Mucosa of stomach (tissue), 1 donor: ENCODE measurements around the gene MAST4.

Source experiments
- H3K27me3 ChIP-seq: one replicate; pipeline ENCODE4 v1.7.0; 2013; ENCODE audit warnings: mild to moderate bottlenecking, low read length; ENCODE audit not compliant: control insufficient read depth, insufficient read depth
- H3K36me3 ChIP-seq: one replicate; pipeline ENCODE4 v1.7.0; 2013; ENCODE audit warnings: low read length; ENCODE audit not compliant: control insufficient read depth, insufficient read depth
- H3K4me1 ChIP-seq: one replicate; pipeline ENCODE4 v1.7.0; 2013; ENCODE audit warnings: mild to moderate bottlenecking, low read length; ENCODE audit not compliant: control insufficient read depth, insufficient read depth
- H3K4me3 ChIP-seq: one replicate; pipeline ENCODE4 v1.7.0; 2013; ENCODE audit warnings: low read length
- H3K9ac ChIP-seq: one replicate; pipeline ENCODE4 v1.7.0; 2013; ENCODE audit warnings: mild to moderate bottlenecking, low read length, moderate library complexity
- H3K9me3 ChIP-seq: one replicate; pipeline ENCODE4 v1.7.0; 2013; ENCODE audit warnings: mild to moderate bottlenecking, low read length, moderate library complexity; ENCODE audit not compliant: control insufficient read depth
- donor health status: Pancreatic carcinoma.

Gene MAST4

DNA sequence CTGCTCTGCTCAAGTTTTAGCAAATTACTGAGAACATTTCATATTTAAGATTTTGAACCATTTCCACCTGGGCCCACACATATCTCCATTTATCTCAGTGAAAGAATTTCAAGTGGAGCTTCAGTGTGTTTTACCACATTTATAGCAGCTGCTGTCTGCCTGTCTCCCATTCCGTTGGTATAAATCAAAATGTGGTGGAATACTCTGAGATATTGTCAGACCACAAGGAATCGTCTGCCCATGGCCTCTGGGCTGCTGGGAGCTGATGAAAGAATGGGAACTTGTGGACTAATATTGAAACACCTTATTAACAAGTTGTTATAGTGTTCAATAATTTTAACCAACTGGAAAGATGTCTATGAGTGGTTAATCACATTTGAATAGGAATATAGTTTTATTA lies 33.3 kb downstream of the MAST4 start:
- Histone ChIP-seq H3K4me3 (no peak overlapping the region), H3K36me3 (no peaks in the 10 kb centered on the region), H3K9ac (no peak overlapping the region), H3K9me3 (no peaks in the 10 kb centered on the region), H3K27me3 (no peaks in the 10 kb centered on the region), H3K4me1 (peaks cover 6% of the 10 kb centered on the region)

GRCh38 chr5:66633754-66634153 lies 37.6 kb downstream of the MAST4 start:
- no peaks in the 10 kb centered on the region for H3K36me3 ChIP-seq
- no peaks in the 10 kb centered on the region for H3K9me3 ChIP-seq
- H3K4me1 ChIP-seq = peaks cover 6% of the 10 kb centered on the region
- H3K4me3 ChIP-seq = no peak overlapping the region
- no peaks in the 10 kb centered on the region for H3K27me3 ChIP-seq
- no peak overlapping the region for H3K9ac ChIP-seq

- Histone ChIP-seq H3K9ac (no peak overlapping the region), H3K4me1 (peaks cover 6% of the 10 kb centered on the region), H3K27me3 (no peaks in the 10 kb centered on the region), H3K4me3 (no peak overlapping the region), H3K9me3 (no peaks in the 10 kb centered on the region), H3K36me3 (no peaks in the 10 kb centered on the region)
These were observed 38.4 kb downstream of the MAST4 start for GRCh38 chr5:66634601-66635000.

DNA sequence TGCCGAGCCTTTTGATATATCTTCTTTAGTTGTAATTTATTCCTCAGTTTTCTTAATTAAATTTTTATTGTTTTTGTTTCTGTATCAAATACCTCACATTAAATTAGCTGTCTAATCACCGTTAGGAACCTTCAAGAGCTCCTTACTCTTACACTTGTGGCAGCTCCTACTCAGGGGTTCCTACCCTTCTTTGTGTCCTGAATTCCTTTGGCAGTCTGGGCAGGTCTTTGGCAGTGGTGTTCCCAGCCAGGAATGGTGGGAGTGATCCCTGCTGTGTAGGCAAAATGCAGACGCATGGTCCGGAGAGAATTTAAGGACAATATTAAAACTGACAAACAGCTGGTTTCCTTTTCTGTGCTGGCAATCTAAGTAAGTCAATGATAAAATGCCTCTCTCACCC lies 41.8 kb downstream of the MAST4 start:
- Histone ChIP-seq H3K9me3 (no peaks in the 10 kb centered on the region), H3K27me3 (no peaks in the 10 kb centered on the region), H3K36me3 (no peaks in the 10 kb centered on the region), H3K9ac (no peak overlapping the region), H3K4me1 (peaks cover 3% of the 10 kb centered on the region), H3K4me3 (no peak overlapping the region)

DNA sequence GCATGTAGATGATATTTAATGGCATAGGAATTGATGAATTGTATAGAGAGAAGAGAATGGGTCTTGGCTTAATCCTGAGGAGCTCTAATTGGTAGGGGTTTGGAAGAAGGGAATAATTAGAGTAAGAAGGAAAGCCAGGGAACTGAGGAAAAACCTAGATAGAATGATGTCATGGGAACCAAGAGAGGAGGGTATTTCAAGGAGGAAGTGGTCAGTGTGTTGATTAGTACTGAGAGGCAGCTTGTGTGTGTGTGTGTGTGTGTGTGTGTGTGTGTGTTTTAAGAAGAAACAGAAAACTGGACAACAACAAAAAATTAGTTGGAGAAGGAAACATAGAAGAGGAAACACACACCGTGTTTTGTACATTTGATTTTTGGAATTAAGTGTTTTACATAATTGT lies 42.8 kb downstream of the MAST4 start:
- Histone ChIP-seq H3K4me3 (no peak overlapping the region), H3K9me3 (no peaks in the 10 kb centered on the region), H3K4me1 (no peaks in the 10 kb centered on the region), H3K27me3 (no peaks in the 10 kb centered on the region), H3K9ac (no peak overlapping the region), H3K36me3 (no peaks in the 10 kb centered on the region)

GRCh38 chr5:66642538-66642937 lies 46.3 kb downstream of the MAST4 start:
- no peaks in the 10 kb centered on the region for H3K4me1 ChIP-seq
- no peak overlapping the region for H3K9ac ChIP-seq
- no peak overlapping the region for H3K4me3 ChIP-seq
- H3K36me3 ChIP-seq = no peaks in the 10 kb centered on the region
- no peaks in the 10 kb centered on the region for H3K27me3 ChIP-seq
- no peaks in the 10 kb centered on the region for H3K9me3 ChIP-seq

GRCh38 chr5:66643387-66643786 lies 47.2 kb downstream of the MAST4 start:
- Histone ChIP-seq H3K9ac (no peak overlapping the region), H3K27me3 (no peaks in the 10 kb centered on the region), H3K4me3 (no peak overlapping the region), H3K36me3 (no peaks in the 10 kb centered on the region), H3K4me1 (no peaks in the 10 kb centered on the region), H3K9me3 (no peaks in the 10 kb centered on the region)

GRCh38 chr5:66644111-66644510 lies 47.9 kb downstream of the MAST4 start:
- H3K9ac ChIP-seq = no peak overlapping the region
- no peaks in the 10 kb centered on the region for H3K36me3 ChIP-seq
- H3K27me3 ChIP-seq = no peaks in the 10 kb centered on the region
- no peak overlapping the region for H3K4me3 ChIP-seq
- no peaks in the 10 kb centered on the region for H3K9me3 ChIP-seq
- H3K4me1 ChIP-seq = no peaks in the 10 kb centered on the region

- Histone ChIP-seq H3K4me3 (no peak overlapping the region), H3K4me1 (no peaks in the 10 kb centered on the region), H3K36me3 (no peaks in the 10 kb centered on the region), H3K9me3 (no peaks in the 10 kb centered on the region), H3K9ac (no peak overlapping the region), H3K27me3 (no peaks in the 10 kb centered on the region)
These were observed 48.8 kb downstream of the MAST4 start for GRCh38 chr5:66645039-66645438.

DNA sequence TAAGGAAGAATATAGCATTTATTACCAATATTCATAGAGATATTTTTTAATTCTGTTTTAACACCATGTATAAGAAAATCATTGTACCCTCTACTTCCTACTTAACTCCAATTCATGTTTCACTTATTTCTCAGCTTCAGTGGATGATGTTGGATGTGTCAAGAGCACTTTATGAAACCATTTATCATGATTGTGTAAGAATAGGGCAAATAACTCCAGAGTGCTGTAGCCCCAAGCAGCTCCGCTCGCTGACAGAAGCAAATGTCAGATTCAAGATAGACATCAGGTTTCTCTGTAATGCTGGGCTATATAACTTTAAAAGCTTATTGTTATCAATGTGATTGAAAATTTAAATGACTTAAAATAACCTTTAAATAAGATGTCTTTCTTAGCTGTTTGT lies 50.4 kb downstream of the MAST4 start:
- H3K4me1 ChIP-seq = no peaks in the 10 kb centered on the region

DNA sequence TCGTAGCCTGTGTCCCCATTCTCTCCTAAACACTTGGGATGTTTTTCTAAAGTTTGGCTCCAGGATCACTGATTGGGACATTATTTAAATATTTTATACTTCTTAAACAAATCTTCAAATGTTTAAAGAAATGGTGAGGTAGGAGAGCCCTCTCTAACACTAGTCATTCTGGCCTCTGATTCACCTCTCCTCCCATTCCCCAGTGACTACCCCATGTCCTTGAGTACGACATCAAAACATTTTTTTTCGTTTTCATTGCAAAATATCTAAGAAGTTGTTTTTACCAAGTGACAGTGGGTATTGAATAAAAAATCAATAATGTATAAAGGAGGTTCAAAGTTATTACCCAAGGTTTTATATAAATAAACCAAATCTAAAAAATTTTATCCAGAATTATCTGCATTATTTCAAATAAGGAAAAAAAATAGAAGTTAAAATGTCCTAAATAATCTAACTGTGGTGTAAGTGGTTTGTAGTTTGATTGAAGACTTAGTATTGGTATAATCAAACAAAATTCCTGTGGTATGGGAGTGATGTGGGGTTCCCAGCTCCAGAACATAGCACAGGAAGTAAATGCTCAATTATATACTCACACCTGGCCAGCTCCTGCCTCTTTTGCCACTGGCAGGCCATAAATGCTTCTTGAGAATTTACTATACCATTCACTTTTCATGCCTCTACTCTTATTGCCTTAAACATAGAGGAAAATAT lies 51.1 kb downstream of the MAST4 start:
- no peak overlapping the region for H3K9ac ChIP-seq
- H3K27me3 ChIP-seq = no peaks in the 10 kb centered on the region
- H3K4me1 ChIP-seq = no peaks in the 10 kb centered on the region
- H3K36me3 ChIP-seq = no peaks in the 10 kb centered on the region
- no peak overlapping the region for H3K4me3 ChIP-seq
- no peaks in the 10 kb centered on the region for H3K9me3 ChIP-seq

More for the DNA sequence above, 50.4 kb downstream of the MAST4 start:
- no peak overlapping the region for H3K9ac ChIP-seq
- H3K27me3 ChIP-seq = no peaks in the 10 kb centered on the region
- H3K36me3 ChIP-seq = no peaks in the 10 kb centered on the region
- no peak overlapping the region for H3K4me3 ChIP-seq
- no peaks in the 10 kb centered on the region for H3K9me3 ChIP-seq

GRCh38 chr5:66652818-66653217 lies 56.6 kb downstream of the MAST4 start:
- no peaks in the 10 kb centered on the region for H3K27me3 ChIP-seq
- H3K4me1 ChIP-seq = no peaks in the 10 kb centered on the region
- no peaks in the 10 kb centered on the region for H3K36me3 ChIP-seq
- H3K9me3 ChIP-seq = no peaks in the 10 kb centered on the region
- no peak overlapping the region for H3K9ac ChIP-seq
- no peak overlapping the region for H3K4me3 ChIP-seq

DNA sequence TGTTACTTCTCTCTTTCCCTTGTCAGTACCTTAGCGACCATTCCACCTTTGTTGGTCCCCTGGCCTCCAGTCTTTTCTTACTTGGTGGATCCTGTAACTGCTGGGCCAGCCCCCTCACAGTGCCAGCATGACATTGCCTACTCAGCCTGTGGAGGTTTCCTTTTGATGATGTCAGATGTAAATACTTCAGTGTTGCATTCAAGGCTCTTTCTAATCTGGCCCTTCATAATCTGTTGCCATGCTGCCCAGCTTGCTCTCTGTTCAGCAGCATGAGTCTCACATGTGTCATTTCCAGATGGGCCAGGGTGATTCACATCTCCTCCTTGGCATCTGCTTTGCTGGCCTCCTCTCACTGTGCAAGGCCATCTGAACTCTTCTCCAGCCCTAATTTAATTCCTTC lies 57.1 kb downstream of the MAST4 start:
- no peaks in the 10 kb centered on the region for H3K27me3 ChIP-seq
- H3K36me3 ChIP-seq = no peaks in the 10 kb centered on the region
- H3K9me3 ChIP-seq = no peaks in the 10 kb centered on the region
- no peak overlapping the region for H3K9ac ChIP-seq
- no peaks in the 10 kb centered on the region for H3K4me1 ChIP-seq
- no peak overlapping the region for H3K4me3 ChIP-seq
